ENCODE measurements around the gene SMAP2.

SMAP2 gene

GRCh38 chr1:40449684-40450494 lies 76.4 kb downstream of the SMAP2 start, which contains the start of gene ZFP69B (continued):
- no peak for TF ChIP-seq ZNF704 (tag by site-specific recombination; IDR thresholded peaks at IDR 0.05)
- TF ChIP-seq ZNF26 (tag by site-specific recombination; IDR thresholded peaks at IDR 0.05) = no peak
- TF ChIP-seq ZNF654 (tag by site-specific recombination; IDR thresholded peaks at IDR 0.05; ENCODE audit: low read depth) = no peak
- no peak for TF ChIP-seq ZBTB21 (tag by site-specific recombination; IDR thresholded peaks at IDR 0.05)
- peak; percentile 57 for TF ChIP-seq ZNF398 (tag by site-specific recombination; IDR thresholded peaks at IDR 0.05)
- no peak for TF ChIP-seq ZNF350 (tag by site-specific recombination; IDR thresholded peaks at IDR 0.05)
- no peak for TF ChIP-seq ZNF785 (tag by site-specific recombination; IDR thresholded peaks at IDR 0.05)
- TF ChIP-seq ZNF707 (tag by site-specific recombination; IDR thresholded peaks at IDR 0.05) = no peak
- TF ChIP-seq ZSCAN30 (tag by site-specific recombination; IDR thresholded peaks at IDR 0.05) = peak; percentile 96
- TF ChIP-seq ZNF521 (tag by site-specific recombination; IDR thresholded peaks at IDR 0.05) = no peak
- TF ChIP-seq ZNF670 (tag by site-specific recombination; IDR thresholded peaks at IDR 0.05; ENCODE audit: low read depth) = no peak
- no peak for TF ChIP-seq ZNF791 (tag by site-specific recombination; IDR thresholded peaks at IDR 0.05)
- TF ChIP-seq ZNF302 (tag by site-specific recombination; IDR thresholded peaks at IDR 0.05; ENCODE audit: low read depth) = no peak
- TF ChIP-seq ZNF558 (tag by site-specific recombination; IDR thresholded peaks at IDR 0.05) = no peak
- TF ChIP-seq HOXC10 (CRISPR knock-in tag; IDR thresholded peaks at IDR 0.05) = no peak
- no peak for TF ChIP-seq GLI2 (tag by site-specific recombination; IDR thresholded peaks at IDR 0.05; ENCODE audit: borderline replicate concordance, low read depth)
- TF ChIP-seq ZNF549 (tag by site-specific recombination; IDR thresholded peaks at IDR 0.05) = no peak
- peak; percentile 91; the same call in 1 of the 2 replicates for TF ChIP-seq ZNF561 (tag by site-specific recombination; IDR thresholded peaks at IDR 0.05; ENCODE audit: borderline replicate concordance)
- no peak for TF ChIP-seq ZFP41 (tag by site-specific recombination; IDR thresholded peaks at IDR 0.05; ENCODE audit: borderline replicate concordance)
- no peak for TF ChIP-seq ZNF837 (tag by site-specific recombination; IDR thresholded peaks at IDR 0.05)
- TF ChIP-seq OVOL3 (tag by site-specific recombination; IDR thresholded peaks at IDR 0.05) = no peak
- peak; percentile 95 for TF ChIP-seq EGR2 (tag by site-specific recombination; IDR thresholded peaks at IDR 0.05; ENCODE audit: low read depth)
- no peak for TF ChIP-seq ZNF280D (tag by site-specific recombination; IDR thresholded peaks at IDR 0.05)
- no peak; the same call in 1 of the 2 replicates for TF ChIP-seq PRDM10 (tag by site-specific recombination; IDR thresholded peaks at IDR 0.05)
- TF ChIP-seq ZNF114 (tag by site-specific recombination; IDR thresholded peaks at IDR 0.05) = no peak
- TF ChIP-seq GLI4 (tag by site-specific recombination; IDR thresholded peaks at IDR 0.05) = no peak
- TF ChIP-seq ZNF610 (tag by site-specific recombination; IDR thresholded peaks at IDR 0.05; ENCODE audit: borderline replicate concordance) = peak; percentile 93; the same call in 1 of the 2 replicates
- no peak; the same call in 1 of the 2 replicates for TF ChIP-seq ZNF2 (tag by site-specific recombination; IDR thresholded peaks at IDR 0.05)
- no peak for TF ChIP-seq ZNF132 (tag by site-specific recombination; IDR thresholded peaks at IDR 0.05; ENCODE audit: borderline replicate concordance)
- no peak for TF ChIP-seq ZNF37A (tag by site-specific recombination; IDR thresholded peaks at IDR 0.05)
